Mononuclear cell (primary cell): Measurements from ENCODE around the gene MACROD1. TPM values are rescaled to one million over a fixed set of nuclear protein-coding genes. Genes with fewer than 3 reads are reported as not detected.

Experiments used
- H3K27me3 ChIP-seq: 2 replicates; pipeline ENCODE4 v1.6.0; 2011; ENCODE audit warnings: low read length, control low read depth; ENCODE audit not compliant: insufficient read depth
- H3K4me1 ChIP-seq: 2 replicates; pipeline ENCODE4 v1.5.1; 2011; ENCODE audit warnings: mild to moderate bottlenecking, low read length, control low read depth; ENCODE audit not compliant: insufficient read depth
- H3K4me3 ChIP-seq: 2 replicates; pipeline ENCODE4 v1.5.1; 2011; ENCODE audit warnings: mild to moderate bottlenecking, low read length, moderate library complexity
- H3K9me3 ChIP-seq: 2 replicates; pipeline ENCODE4 v1.5.1; 2011; ENCODE audit warnings: low read depth, mild to moderate bottlenecking, control low read depth, low read length
- total RNA-seq: library from RNA; depleted of rRNA; stranded (reverse); fragments of >200 nt; gene quantifications from one replicate; pipeline ENCODE4 v1.2.3, GENCODE V29; 2012

Gene MACROD1
- total RNA-seq, 1 donor, result 4.0 TPM

DNA sequence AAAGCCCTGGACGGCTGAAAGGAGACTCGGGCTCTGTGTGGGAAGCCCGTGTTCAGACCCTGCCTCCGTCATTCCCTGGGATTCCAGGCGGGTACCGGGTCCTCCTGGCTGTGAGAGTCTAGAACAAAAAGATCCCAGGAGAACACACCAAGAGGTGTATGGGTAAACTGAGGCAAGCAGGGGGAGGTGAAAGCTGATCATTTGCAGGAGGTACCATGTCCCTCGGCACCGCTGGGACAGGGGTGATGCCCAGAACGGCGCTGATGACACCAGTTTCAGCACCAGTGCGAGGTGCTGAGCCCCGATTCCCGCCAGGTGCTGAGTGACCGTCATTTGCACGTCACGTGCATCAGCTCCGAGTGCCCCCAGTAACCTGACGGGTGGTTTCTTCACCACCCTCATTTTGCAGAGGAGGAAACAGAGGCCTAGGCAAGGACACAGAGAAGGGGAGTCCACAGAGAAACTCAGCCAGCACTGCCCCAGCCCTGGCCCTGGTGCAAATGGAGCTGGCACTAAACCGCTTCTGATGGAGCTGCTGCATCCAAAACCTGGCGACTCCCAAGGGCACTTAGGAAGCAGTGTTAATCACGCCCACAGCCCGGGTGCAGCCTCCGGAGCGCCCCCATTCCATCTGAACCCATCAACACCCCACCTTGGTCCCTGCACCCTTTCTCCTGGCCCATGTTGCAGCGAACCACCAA is 16.8 kb downstream of the MACROD1 start:
- Histone ChIP-seq H3K9me3 (no peaks in the 10 kb centered on the region), H3K4me1 (peaks cover 5% of the 10 kb centered on the region), H3K27me3 (no peaks in the 10 kb centered on the region), H3K4me3 (no peak overlapping the region)

GRCh38 chr11:64148226-64148916 is 17.5 kb downstream of the MACROD1 start:
- H3K4me3 ChIP-seq, result no peak overlapping the region
- no peaks in the 10 kb centered on the region for H3K27me3 ChIP-seq
- H3K4me1 ChIP-seq, result peaks cover 5% of the 10 kb centered on the region
- H3K9me3 ChIP-seq, result no peaks in the 10 kb centered on the region

DNA sequence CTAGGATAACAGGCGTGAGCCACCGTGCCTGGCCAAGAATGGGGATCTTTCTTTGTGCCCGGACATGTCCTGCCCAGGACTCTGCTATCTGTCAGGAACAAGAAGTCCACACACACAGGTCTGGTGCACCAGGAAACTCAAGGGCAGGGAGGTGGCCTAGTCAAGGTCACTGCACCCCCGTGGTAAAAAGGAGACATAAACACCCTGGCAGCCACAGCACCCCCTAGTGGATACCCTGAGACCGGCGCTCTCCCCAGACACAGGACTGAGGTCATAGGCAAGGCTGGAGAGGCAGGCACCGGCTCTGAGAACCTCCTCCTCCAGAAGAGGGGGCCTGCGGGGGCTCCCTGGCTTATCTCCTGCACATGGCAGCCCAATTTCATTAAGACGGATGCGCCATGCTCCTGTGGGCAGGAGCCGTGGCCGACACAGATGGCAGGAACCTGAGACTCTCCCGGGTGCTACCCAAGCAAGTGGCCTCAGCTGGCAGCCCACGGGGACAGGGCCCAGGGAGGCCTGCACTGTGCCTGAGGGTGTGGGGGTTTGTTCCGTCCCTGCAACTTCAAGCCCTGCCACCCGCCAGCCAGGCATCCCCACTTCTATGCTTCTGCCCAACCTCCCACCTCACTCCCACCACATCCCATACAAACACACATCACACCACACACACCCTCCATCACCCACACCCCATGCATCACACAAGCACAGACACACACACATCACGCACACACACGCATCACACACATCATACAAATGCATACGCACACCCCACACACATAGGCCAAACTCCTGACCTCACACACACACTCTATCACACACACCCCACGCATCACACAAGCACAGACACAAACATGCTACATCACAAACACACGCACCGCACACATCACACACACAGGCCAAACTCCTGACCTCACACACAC is 19.6 kb downstream of the MACROD1 start:
- H3K27me3 ChIP-seq, result no peaks in the 10 kb centered on the region
- H3K9me3 ChIP-seq, result no peaks in the 10 kb centered on the region
- no peak overlapping the region for H3K4me3 ChIP-seq
- peaks cover 4% of the 10 kb centered on the region for H3K4me1 ChIP-seq

- no peaks in the 10 kb centered on the region for H3K9me3 ChIP-seq
- no peak overlapping the region for H3K4me3 ChIP-seq
- peaks cover 4% of the 10 kb centered on the region for H3K4me1 ChIP-seq
- no peaks in the 10 kb centered on the region for H3K27me3 ChIP-seq
Observed at GRCh38 chr11:64144587-64145472, 21.1 kb downstream of the MACROD1 start.

- H3K4me3 ChIP-seq, result no peak overlapping the region
- H3K9me3 ChIP-seq, result no peaks in the 10 kb centered on the region
- H3K4me1 ChIP-seq, result peaks cover 4% of the 10 kb centered on the region
- H3K27me3 ChIP-seq, result no peaks in the 10 kb centered on the region
Observed at GRCh38 chr11:64141081-64141783, 24.7 kb downstream of the MACROD1 start.

DNA sequence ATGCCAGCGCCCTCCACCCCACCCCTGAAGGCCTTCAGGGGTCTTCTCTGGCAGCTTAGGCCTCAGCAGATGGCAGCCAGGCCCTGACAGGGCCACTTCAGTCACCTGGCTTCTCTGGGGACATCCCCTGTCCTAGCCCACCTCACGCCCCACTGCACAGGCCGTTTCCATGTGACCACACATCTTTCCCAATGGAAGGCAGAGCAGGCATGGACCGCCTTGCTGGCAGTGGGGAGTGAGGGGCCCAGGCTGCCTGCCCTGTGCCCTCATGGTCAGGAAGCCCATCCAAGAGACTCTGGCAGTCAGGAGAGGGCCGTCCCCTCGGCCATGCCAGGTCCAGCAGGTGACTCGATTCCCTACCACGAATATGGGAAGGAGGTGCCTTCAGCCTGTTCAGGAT is 25.8 kb downstream of the MACROD1 start:
- Histone ChIP-seq H3K9me3 (no peaks in the 10 kb centered on the region), H3K4me1 (peaks cover 4% of the 10 kb centered on the region), H3K4me3 (no peak overlapping the region)

DNA sequence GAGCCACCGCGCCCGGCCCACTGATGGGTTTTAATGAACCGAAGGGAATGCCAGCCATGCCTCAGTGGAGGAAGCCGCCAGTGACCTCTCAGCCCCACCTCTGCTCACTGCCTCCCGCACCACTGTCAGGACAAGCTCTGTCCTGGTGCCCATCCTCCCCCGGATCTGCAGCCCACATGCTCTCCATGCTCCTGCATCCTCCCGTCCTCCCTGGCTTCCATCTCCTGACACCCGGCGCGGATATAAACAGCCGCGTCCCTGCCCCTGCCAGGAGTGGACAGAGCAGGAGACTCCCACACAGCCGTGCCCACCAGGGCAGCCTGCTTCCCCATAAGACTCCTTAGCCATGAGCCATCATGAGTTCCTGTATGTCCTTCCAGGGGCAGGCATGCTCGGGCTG is 26.9 kb downstream of the MACROD1 start:
- no peaks in the 10 kb centered on the region for H3K27me3 ChIP-seq
- H3K4me3 ChIP-seq, result no peak overlapping the region
- H3K4me1 ChIP-seq, result peaks cover 4% of the 10 kb centered on the region

More for the DNA sequence above, 25.8 kb downstream of the MACROD1 start:
- H3K27me3 ChIP-seq, result no peaks in the 10 kb centered on the region

GRCh38 chr11:64138398-64138797 is 27.5 kb downstream of the MACROD1 start:
- no peaks in the 10 kb centered on the region for H3K27me3 ChIP-seq
- H3K9me3 ChIP-seq, result no peaks in the 10 kb centered on the region
- H3K4me1 ChIP-seq, result peaks cover 4% of the 10 kb centered on the region
- no peak overlapping the region for H3K4me3 ChIP-seq

More for the DNA sequence above, 26.9 kb downstream of the MACROD1 start:
- H3K9me3 ChIP-seq, result no peaks in the 10 kb centered on the region

- Histone ChIP-seq H3K4me3 (no peak overlapping the region), H3K27me3 (no peaks in the 10 kb centered on the region), H3K4me1 (no peaks in the 10 kb centered on the region), H3K9me3 (no peaks in the 10 kb centered on the region)
Observed at GRCh38 chr11:64136765-64137441, 29.0 kb downstream of the MACROD1 start.

DNA sequence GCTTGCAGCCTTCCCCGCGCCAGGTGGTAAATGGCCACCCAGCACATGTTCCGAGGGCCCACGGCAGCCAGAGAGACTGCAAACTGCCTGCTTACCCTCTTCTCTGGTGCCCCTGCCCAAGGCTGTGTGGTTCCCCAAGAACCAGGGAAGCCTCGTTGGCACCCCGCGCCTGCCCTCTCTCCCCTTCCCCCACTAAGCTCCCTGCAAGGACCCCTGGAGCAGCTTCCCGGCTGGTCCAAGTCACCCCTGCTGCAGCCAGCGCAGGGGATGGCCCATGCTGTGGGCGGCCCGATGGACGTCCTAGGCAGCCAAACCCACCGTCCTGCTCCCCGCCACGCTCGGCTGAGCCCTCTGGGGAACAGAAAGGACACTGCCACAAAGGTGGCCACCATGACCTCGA is 30.2 kb downstream of the MACROD1 start:
- no peaks in the 10 kb centered on the region for H3K9me3 ChIP-seq
- H3K27me3 ChIP-seq, result no peaks in the 10 kb centered on the region
- H3K4me3 ChIP-seq, result no peak overlapping the region
- H3K4me1 ChIP-seq, result no peaks in the 10 kb centered on the region

DNA sequence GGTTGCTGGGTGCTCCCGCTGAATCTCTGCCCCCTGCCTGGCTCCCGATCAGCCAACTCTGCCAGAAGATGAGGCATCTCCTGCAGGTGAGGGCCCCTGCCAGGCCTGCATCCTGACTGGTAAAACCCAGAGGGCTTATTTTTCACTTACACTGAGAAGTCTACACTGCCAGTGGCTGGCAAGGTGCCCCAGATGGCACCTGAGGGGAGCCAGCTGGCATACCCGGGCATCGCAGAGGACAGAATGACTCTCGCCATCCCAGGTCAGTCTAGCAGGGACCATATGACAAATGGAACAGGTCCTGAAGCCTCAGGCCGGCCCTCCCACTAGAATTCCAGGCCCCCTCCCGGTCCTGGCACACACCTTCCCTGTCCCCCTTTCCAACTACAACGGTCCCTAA is 30.9 kb downstream of the MACROD1 start:
- no peaks in the 10 kb centered on the region for H3K27me3 ChIP-seq
- no peaks in the 10 kb centered on the region for H3K9me3 ChIP-seq
- H3K4me3 ChIP-seq, result no peak overlapping the region
- no peaks in the 10 kb centered on the region for H3K4me1 ChIP-seq

- H3K9me3 ChIP-seq, result no peaks in the 10 kb centered on the region
Observed at GRCh38 chr11:64132982-64133705, 32.8 kb downstream of the MACROD1 start.

GRCh38 chr11:64132191-64132771 is 33.6 kb downstream of the MACROD1 start:
- Histone ChIP-seq H3K9me3 (no peaks in the 10 kb centered on the region), H3K4me1 (no peaks in the 10 kb centered on the region), H3K4me3 (no peak overlapping the region), H3K27me3 (no peaks in the 10 kb centered on the region)

More at GRCh38 chr11:64132982-64133705, 32.8 kb downstream of the MACROD1 start:
- Histone ChIP-seq H3K4me3 (no peak overlapping the region), H3K4me1 (no peaks in the 10 kb centered on the region), H3K27me3 (no peaks in the 10 kb centered on the region)
